ENCODE measurements around the gene PROX1.

Gene PROX1

GRCh38 chr1:214002472-214002871, 14.7 kb downstream of the PROX1 start:
- DNase-seq: no peak

GRCh38 chr1:214003233-214003632, 15.5 kb downstream of the PROX1 start:
- DNase-seq: no peak

- no peak for DNase-seq
These were observed 16.2 kb downstream of the PROX1 start for GRCh38 chr1:214004014-214004413.

- no peak for DNase-seq
These were observed 17.0 kb downstream of the PROX1 start for GRCh38 chr1:214004795-214005194.

DNA sequence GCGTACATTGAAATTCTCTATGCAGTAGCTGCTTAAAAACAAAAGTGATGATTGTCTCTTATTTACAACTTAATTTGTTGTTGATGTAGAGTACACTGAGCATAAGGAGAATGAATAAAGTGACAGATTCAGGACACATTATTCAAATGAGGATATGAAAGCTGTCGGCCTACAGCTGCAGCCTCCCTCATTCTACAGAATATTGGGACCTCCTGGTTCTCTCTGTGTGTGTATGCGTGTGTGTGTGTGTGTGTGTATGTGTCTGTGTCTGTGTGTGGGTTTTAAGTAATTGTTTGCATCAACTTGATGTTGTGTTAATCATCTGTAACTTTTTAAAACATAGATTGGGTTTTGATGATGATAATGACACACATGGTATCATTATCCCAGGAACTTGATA, 17.9 kb downstream of the PROX1 start:
- DNase-seq: no peak

DNA sequence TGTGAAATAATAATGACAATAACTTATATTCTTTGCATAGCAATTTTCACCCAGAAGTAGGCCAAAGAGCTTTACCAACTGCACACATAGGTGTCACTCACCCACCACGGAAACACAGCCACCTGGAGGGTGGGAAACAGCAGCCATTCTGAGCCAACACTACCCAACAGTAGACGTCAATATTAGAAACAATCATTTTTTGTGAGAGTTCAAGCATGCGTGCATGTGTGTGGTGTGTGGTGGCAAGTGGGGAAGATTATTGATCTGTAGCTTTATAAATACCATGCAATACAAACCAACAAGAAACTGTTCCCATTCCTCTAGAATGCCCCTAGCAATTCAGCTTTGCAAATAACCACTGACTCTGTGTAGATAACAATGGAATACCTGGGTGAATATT, 19.1 kb downstream of the PROX1 start:
- no peak for DNase-seq

DNA sequence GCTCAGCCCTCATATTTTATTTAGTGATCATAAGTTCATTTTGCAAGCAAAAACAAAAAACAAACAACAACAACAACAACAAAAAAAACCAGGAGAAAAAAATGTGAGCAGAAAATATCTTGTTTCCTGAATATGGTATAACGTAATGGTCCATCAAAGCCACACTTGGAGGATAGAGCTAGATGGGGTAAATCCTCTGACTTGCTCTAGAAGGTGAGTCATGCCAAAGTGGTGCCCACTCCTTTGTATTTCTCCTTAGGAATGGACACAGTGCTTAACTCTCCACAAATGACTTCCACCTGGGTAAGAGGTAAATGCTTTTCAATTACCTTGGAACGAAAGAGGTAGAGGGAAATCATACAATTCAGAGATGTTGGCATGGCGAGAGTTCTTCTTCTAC, 20.6 kb downstream of the PROX1 start:
- DNase-seq: no peak

DNA sequence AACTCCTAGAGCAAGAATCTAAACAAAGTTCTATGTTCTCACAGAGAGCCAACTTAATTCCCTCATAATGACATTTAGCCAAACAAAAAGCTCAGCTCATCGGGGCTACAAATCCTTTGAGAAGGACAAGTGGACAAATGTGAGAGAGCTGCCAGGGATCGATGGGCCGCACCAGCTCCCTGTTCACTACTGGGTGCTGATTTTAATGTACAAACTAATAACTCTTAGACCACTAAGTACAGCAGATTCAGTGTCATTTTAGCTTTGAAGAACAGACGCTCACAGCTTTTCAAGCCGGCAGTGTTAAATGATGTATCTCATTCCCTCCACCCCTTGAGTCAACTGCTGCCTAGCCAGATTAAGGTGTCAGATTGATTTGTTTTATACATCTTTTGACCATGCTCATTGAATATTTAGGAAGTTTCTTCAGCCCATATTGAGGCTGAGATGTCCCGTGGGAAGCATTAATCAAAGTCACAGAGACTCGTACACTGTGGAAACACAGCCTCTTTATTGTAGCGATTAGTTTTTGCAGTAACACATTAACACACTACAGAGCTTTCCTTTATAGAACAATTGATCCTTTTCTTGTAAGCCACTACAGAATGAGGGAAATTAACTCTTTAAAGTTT, 21.1 kb downstream of the PROX1 start:
- no peak for DNase-seq

- no peak for DNase-seq
These were observed 21.8 kb downstream of the PROX1 start for GRCh38 chr1:214009423-214010196.

- no peak for DNase-seq
These were observed 22.4 kb downstream of the PROX1 start for GRCh38 chr1:214010197-214010573.

GRCh38 chr1:214010717-214011116, 22.9 kb downstream of the PROX1 start:
- DNase-seq: no peak

DNA sequence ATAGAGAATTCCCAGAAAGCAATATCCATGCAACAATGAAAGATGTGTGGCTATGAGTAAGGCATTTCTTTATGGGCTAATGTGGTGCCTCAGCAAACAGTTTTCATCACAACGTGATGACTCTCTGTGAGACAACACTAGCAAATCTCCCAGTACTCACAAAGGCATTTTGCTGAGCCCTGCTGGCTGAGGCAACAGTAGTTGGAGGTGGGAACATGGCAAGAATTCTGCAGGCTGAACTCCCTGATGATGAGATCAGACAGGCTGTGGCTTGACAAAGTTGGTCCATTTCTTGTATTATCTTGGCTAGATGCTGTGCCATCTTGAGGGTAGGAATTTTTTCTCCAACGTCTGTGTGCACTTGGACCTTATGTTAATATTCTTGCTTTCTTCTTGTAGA, 24.6 kb downstream of the PROX1 start:
- no peak for DNase-seq

DNA sequence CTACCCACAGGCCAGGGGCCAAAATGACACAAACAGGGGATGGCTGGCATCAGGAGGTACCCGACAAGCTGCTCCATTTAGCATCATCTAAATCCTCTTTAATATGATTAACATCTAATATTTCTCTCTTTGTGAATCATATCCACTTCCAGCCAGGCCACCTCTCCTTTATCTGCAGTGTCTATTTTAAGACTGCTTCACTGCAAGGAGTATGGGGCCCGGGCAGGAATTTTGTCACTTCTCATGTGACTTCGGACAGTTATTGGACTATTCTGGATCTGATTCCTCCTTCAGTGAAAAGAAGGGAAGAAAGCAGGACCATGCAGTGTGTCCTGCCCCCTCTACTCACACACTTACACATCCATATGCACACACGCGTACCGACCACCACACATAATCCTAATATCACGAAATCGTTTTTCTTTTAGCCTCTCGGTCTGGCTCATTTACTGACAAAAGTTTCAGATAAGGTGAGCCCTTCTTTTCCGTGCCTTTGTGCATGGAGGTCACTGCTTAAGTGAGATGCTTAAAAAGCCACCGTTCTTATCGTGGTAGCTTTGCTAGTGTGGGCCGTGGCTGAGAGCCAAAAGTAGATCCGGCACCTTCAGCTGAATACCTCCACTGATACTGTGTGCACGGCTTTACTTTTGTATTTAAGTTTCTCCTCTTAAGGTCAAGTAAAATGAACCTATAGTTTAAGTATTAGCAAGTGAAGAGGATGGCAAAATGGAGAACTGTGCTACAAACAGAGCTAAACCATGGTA, 26.0 kb downstream of the PROX1 start:
- no peak for DNase-seq

- DNase-seq: no peak
These were observed 27.0 kb downstream of the PROX1 start for GRCh38 chr1:214014730-214015129.

GRCh38 chr1:214017191-214017982, 29.6 kb downstream of the PROX1 start:
- DNase-seq: no peak

- DNase-seq: no peak
These were observed 30.9 kb downstream of the PROX1 start for GRCh38 chr1:214018386-214019268.

- DNase-seq: no peak
These were observed 31.7 kb downstream of the PROX1 start for GRCh38 chr1:214019499-214019898.

GRCh38 chr1:214021321-214021720, 33.5 kb downstream of the PROX1 start:
- DNase-seq: no peak

GRCh38 chr1:214022229-214022791, 34.5 kb downstream of the PROX1 start:
- DNase-seq: no peak

DNA sequence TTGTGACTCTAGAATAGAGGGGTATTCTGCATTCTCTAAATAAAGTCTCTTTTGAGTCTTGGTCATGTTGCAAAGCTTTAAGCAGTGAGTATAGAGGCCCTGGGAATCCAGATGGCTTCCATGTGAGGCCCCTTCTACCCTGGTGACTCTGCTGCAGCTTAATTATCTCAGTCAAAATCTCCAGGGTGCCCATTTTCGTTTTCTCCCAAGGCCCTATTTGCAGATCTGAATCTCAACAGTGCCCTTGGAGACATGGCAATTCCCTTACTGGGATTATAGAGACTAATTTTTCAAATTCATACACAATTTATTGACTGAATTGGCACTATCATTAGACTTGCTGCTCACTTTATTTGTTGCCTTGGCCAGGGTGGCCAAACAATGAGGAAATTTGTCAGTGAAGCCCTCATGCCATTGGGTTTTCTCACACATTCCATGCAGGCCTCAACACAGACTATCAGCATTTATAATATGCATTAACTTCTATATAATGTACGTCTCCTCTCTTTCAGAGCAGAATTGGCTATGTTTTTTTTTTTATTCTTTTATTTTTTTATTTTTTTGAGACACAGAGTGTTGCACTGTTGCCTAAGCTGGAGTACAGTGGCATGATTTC, 35.1 kb downstream of the PROX1 start:
- DNase-seq: no peak

DNA sequence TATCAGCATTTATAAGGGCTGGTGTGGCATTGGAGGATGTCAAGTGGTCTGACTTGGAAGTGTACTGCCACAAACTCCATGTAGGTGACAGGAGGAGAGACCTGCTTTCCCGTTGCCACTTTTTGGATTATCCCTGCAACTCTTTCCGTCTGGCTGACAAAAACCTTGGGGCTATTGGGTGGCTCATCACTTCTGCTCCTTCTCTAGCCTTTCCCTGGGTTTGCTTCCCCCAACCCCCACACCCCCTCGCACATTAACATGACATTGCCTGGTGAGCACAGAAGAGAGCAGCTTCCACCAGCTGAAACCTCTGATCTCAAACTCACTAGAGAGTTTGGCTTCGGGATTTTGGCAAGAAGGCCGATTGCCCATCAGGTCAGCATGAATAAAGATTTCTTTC, 39.2 kb downstream of the PROX1 start:
- no peak for DNase-seq
